ENCODE results near the gene PRR33.

DNA sequence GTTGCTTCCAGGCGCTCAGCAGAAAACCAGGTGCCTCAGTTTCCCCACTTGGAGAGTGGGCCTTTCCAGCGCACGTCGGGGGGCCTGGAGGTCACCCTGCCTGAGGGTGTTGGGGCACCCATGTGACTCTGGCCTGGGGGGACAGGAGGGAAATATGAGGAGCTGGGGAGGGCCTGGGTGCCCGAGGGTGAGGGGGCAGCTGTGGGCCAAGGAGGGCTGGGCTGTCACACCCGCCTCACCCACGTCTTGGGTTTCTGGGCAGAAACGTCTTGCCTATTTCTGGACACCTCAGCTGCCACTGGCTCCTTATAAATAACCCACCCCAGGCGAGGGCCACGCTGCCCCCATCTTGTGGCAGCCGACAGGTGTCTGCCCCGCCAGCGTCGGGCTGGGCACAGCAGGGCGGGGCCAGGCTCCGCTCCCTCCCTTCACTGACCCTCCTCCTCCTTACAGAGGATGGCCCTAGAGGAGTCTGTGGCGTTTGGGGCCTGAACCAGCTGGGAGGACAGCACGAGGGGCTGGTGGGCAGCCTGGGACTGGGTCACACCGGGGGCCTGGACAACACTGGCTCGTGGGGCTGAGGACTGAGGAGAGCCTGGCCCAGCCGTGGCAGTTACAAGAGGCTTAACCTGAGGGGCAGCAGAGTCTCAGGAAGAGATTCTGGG, 29.3 kb upstream of the PRR33 start:
- TF ChIP-seq, protein P1, sequence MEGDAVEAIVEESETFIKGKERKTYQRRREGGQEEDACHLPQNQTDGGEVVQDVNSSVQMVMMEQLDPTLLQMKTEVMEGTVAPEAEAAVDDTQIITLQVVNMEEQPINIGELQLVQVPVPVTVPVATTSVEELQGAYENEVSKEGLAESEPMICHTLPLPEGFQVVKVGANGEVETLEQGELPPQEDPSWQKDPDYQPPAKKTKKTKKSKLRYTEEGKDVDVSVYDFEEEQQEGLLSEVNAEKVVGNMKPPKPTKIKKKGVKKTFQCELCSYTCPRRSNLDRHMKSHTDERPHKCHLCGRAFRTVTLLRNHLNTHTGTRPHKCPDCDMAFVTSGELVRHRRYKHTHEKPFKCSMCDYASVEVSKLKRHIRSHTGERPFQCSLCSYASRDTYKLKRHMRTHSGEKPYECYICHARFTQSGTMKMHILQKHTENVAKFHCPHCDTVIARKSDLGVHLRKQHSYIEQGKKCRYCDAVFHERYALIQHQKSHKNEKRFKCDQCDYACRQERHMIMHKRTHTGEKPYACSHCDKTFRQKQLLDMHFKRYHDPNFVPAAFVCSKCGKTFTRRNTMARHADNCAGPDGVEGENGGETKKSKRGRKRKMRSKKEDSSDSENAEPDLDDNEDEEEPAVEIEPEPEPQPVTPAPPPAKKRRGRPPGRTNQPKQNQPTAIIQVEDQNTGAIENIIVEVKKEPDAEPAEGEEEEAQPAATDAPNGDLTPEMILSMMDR (IDR thresholded peaks at IDR 0.05) = no peak
- no peak for TF ChIP-seq POLR2A (IDR thresholded peaks at IDR 0.05)
